CD14-positive monocyte (primary cell): ENCODE results near the gene ULK4. TPM values are rescaled to one million over a fixed set of nuclear protein-coding genes. Genes with fewer than 3 reads are reported as not detected.

ENCODE experiments used
- DNase-seq, 3 donors: peaks; one replicate each; pipeline ENCODE4 v3.0.0-alpha.2; 2011 to 2022
- H2AFZ ChIP-seq: 2 replicates; pipeline ENCODE4 v1.6.0; 2012; ENCODE audit warnings: mild to moderate bottlenecking, low read depth, low read length, inconsistent platforms; ENCODE audit not compliant: insufficient read depth, poor library complexity, severe bottlenecking
- H3K27ac ChIP-seq, 2 donors: 1 replicate in 1 of 2; 2 replicates in 1 of 2; pipeline ENCODE4 v1.5.1; 2012 to 2013; ENCODE audit warnings: low read length in 2 of 2, control low read depth in 1 of 2, inconsistent platforms in 1 of 2, low read depth in 1 of 2, mild to moderate bottlenecking in 1 of 2
- H3K27me3 ChIP-seq, 2 donors: one replicate each; pipeline versions ENCODE4 v1.6.0 to v1.6.1; 2011 to 2013; ENCODE audit warnings: low read length in 2 of 2; ENCODE audit not compliant: control insufficient read depth in 2 of 2, insufficient read depth in 2 of 2
- H3K36me3 ChIP-seq, 2 donors: replicated peaks in 1 of 2; 1 replicate in 1 of 2; 2 replicates in 1 of 2; pipeline versions ENCODE4 v1.5.1 to v1.6.1; 2012 to 2013; ENCODE audit warnings: low read length in 2 of 2, control low read depth in 1 of 2, inconsistent platforms in 1 of 2, mild to moderate bottlenecking in 1 of 2; ENCODE audit not compliant: insufficient read depth in 2 of 2, control insufficient read depth in 1 of 2
- H3K4me1 ChIP-seq, 2 donors: 1 replicate in 1 of 2; 2 replicates in 1 of 2; pipeline versions ENCODE4 v1.5.1 to v1.6.1; 2012 to 2013; ENCODE audit warnings: low read length in 2 of 2, control low read depth in 1 of 2, inconsistent platforms in 1 of 2, mild to moderate bottlenecking in 1 of 2, moderate library complexity in 1 of 2; ENCODE audit not compliant: insufficient read depth in 2 of 2, control insufficient read depth in 1 of 2
- H3K4me2 ChIP-seq: replicated peaks from 2 replicates; pipeline ENCODE3; 2012; ENCODE audit warnings: low read length, moderate library complexity, mild to moderate bottlenecking; ENCODE audit not compliant: poor library complexity, severe bottlenecking; ENCODE audit errors: extremely low read depth
- H3K4me3 ChIP-seq, 3 experiments: fragments of 200-600 bp in 1 of 3; sonication (generic) in 1 of 3; replicated peaks in 1 of 3; 1 replicate in 2 of 3; 2 replicates in 1 of 3; pipeline ENCODE4 v1.5.1; 2011 to 2013; ENCODE audit warnings: low read length in 3 of 3, mild to moderate bottlenecking in 3 of 3, control low read depth in 2 of 3, low read depth in 2 of 3, inconsistent platforms in 1 of 3, moderate library complexity in 1 of 3
- H3K79me2 ChIP-seq: 2 replicates; pipeline ENCODE4 v1.6.0; 2012; ENCODE audit warnings: mild to moderate bottlenecking, control low read depth, inconsistent platforms, low read length, moderate library complexity; ENCODE audit not compliant: insufficient read depth
- H3K9ac ChIP-seq: 2 replicates; pipeline ENCODE4 v1.6.0; 2017; ENCODE audit warnings: low read length, mild to moderate bottlenecking; ENCODE audit not compliant: insufficient read depth, poor library complexity, severe bottlenecking
- H3K9me3 ChIP-seq, 2 donors: replicated peaks in 1 of 2; 1 replicate in 1 of 2; 2 replicates in 1 of 2; pipeline versions ENCODE4 v1.5.1 to v1.6.1; 2012 to 2013; ENCODE audit warnings: low read length in 2 of 2, control low read depth in 1 of 2; ENCODE audit not compliant: control insufficient read depth in 1 of 2, insufficient read depth in 1 of 2
- H4K20me1 ChIP-seq: 2 replicates; pipeline ENCODE4 v1.6.0; 2012; ENCODE audit warnings: mild to moderate bottlenecking, low read length, control low read depth, moderate library complexity; ENCODE audit not compliant: insufficient read depth
- H3K27ac Mint-ChIP-seq, 7 donors: one replicate each; pipeline ENCODE4 v1.8.0; 2020; ENCODE audit warnings: mild to moderate bottlenecking in 7 of 7, mixed read lengths in 7 of 7, moderate library complexity in 6 of 7, inconsistent platforms in 2 of 7
- H3K27me3 Mint-ChIP-seq, 3 donors: one replicate each; pipeline ENCODE4 v1.8.0; 2021 to 2022; ENCODE audit warnings: low read depth in 3 of 3, mild to moderate bottlenecking in 3 of 3, mixed read lengths in 3 of 3, moderate library complexity in 3 of 3, inconsistent platforms in 1 of 3
- H3K36me3 Mint-ChIP-seq, 2 donors: one replicate each; pipeline ENCODE4 v1.8.0; 2020; ENCODE audit warnings: mixed read lengths in 2 of 2, inconsistent platforms in 1 of 2, mild to moderate bottlenecking in 1 of 2
- H3K4me1 Mint-ChIP-seq: one replicate; pipeline ENCODE4 v1.8.0; 2020; ENCODE audit warnings: mild to moderate bottlenecking, mixed read lengths
- H3K4me3 Mint-ChIP-seq, 2 donors: one replicate each; pipeline ENCODE4 v1.8.0; 2020; ENCODE audit warnings: mild to moderate bottlenecking in 2 of 2, mixed read lengths in 2 of 2, moderate library complexity in 1 of 2
- H3K9me3 Mint-ChIP-seq, 7 donors: one replicate each; pipeline ENCODE4 v1.8.0; 2020 to 2022; ENCODE audit warnings: mixed read lengths in 7 of 7, mild to moderate bottlenecking in 6 of 7, moderate library complexity in 6 of 7, inconsistent platforms in 2 of 7
- CTCF ChIP-seq: fragments of 200-600 bp; IDR thresholded peaks from one replicate; pipeline ENCODE4 v1.8.0; 2022; ENCODE audit warnings: antibody characterized with exemption, mild to moderate bottlenecking
- WGBS: methylation state at CpG from one replicate; pipeline ENCODE4 v1.1.5; 2013; ENCODE audit warnings: missing lambda C conversion rate; ENCODE audit not compliant: insufficient coverage; 5-methylcytosine and 5-hydroxymethylcytosine counted together
- intact Hi-C, 2 donors: fragments of 100-400 bp; cut with micrococcal nuclease; formaldehyde crosslinking; loops; one replicate each; pipeline versions ENCODE4 v1.15.0 to v1.15.1; 2023
- polyA plus RNA-seq, 3 donors: library from polyadenylated mRNA; depleted of rRNA in 1 of 3; unstranded in 2 of 3; stranded (reverse) in 1 of 3; fragments of 300-500 nt in 2 of 3; fragments of >200 nt in 1 of 3; fragmentation: Illumina TruSeq in 2 of 3; gene quantifications; 1 replicate in 2 of 3; 2 replicates in 1 of 3; pipeline ENCODE4 v1.2.3, GENCODE V29; 2012 to 2021
- small RNA-seq: library from RNA; depleted of rRNA; stranded (forward); fragments of <200 nt; gene quantifications from one replicate; pipeline ENCODE3, GENCODE V24; 2012; ENCODE audit warnings: low read depth; ENCODE audit not compliant: insufficient read length

Gene ULK4
- polyA plus RNA-seq, 3 donors = 6.7 to 14.0 (median 11.8) TPM

- H3K4me2 ChIP-seq = peak overlapping the region; percentile 91
- Mint-ChIP-seq H3K27me3 (no peaks in the 10 kb centered on the region), H3K36me3 (peaks cover 0 to 23% of the 10 kb centered on the region in 2 donors), H3K9me3 (peaks cover 0 to 2% (median 0%) of the 10 kb centered on the region in 7 donors), H3K4me3 (peak overlapping the region; percentile 86 to 90), H3K27ac (peak overlapping the region in 1 of 7 donors; percentile 90), H3K4me1 (peaks cover 28% of the 10 kb centered on the region)
- H3K79me2 ChIP-seq = peaks cover 38% of the 10 kb centered on the region
- H3K9ac ChIP-seq = no peak overlapping the region
- H3K9me3 ChIP-seq = no peaks in the 10 kb centered on the region
- peaks cover 31% of the 10 kb centered on the region for H4K20me1 ChIP-seq
- H3K27ac ChIP-seq = no peak overlapping the region
- peak overlapping the region in 1 of 3 experiments; percentile 89 for H3K4me3 ChIP-seq
- no peak for TF ChIP-seq CTCF
- H2AFZ ChIP-seq = no peak overlapping the region
- no peaks in the 10 kb centered on the region for H3K27me3 ChIP-seq
- peaks cover 15 to 33% of the 10 kb centered on the region in 2 donors for H3K4me1 ChIP-seq
- no peaks in the 10 kb centered on the region for H3K36me3 ChIP-seq
- WGBS = no CpG with 5 or more reads among the region's 7 CpGs
- intact Hi-C loops = loop anchor here (5.0 to 10.0 kb wide), 7 partner anchors 81 to 743 kb away; partner anchors contain the start of gene RPL14 (in 1 of the 2)
- no peak for DNase-seq
Observed at GRCh38 chr3:41198046-41198445, 763.9 kb downstream of the ULK4 start.

Small RNA genes within 50 kb of the gene (small RNA-seq; reads per million reads assigned to genes)
- not detected for gene ATP6V0E1P2
- not detected for gene RF00019
- 3.1 reads per million, percentile 24 among the genes with 10 or more reads in this experiment for gene RF00096
- gene RF00602 = not detected

Other genes starting within 250 kb of the ULK4 start
- gene TRAK1, start 129.3 kb upstream of the ULK4 start, polyA plus RNA-seq = 10 to 100 TPM in 1 of 3 donors, 1 to 10 TPM in 2; 6.6 to 40.8 (median 7.0) TPM